ENCODE measurements around the gene CDH22. TPM values are rescaled to one million over a fixed set of nuclear protein-coding genes. Genes with fewer than 3 reads are reported as not detected.

The CDH22 gene
- total RNA-seq, 1 experiment from 2014 or later, result 6.4 TPM

GRCh38 chr20:46309945-46310344, 1.6 kb upstream of the CDH22 start:
- Histone ChIP-seq H3K9ac (ENCODE audit: low read length) (no peak overlapping the region), H3K27me3 (ENCODE audit: low read length) (no peaks in the 10 kb centered on the region), H3K79me2 (ENCODE audit: low read length) (peaks cover 20% of the 10 kb centered on the region)

GRCh38 chr20:46307999-46308257, 370 bp downstream of the CDH22 start:
- Histone ChIP-seq H4K20me1 (ENCODE audit: insufficient read depth, low read depth, low read length) (peaks cover 3% of the 10 kb centered on the region; the same call in 1 of the 2 replicates), H3K27ac (ENCODE audit: low read length) (peak overlapping the region; percentile 57), H3K9me3 (ENCODE audit: low read length) (no peaks in the 10 kb centered on the region), H3K4me2 (ENCODE audit: low read depth, low read length, poor library complexity, severe bottlenecking) (peak overlapping the region; percentile 68), H3K4me3 (ENCODE audit: low read length) (peak overlapping the region; percentile 68), H3K4me1 (ENCODE audit: low read length) (peaks cover 85% of the 10 kb centered on the region), H3K79me2 (ENCODE audit: low read length) (peaks cover 38% of the 10 kb centered on the region), H3K9ac (ENCODE audit: low read length) (peak overlapping the region; percentile 77), H3K9me2 (replicated peaks; ENCODE audit: insufficient read depth, low read length) (no peaks in the 10 kb centered on the region), H2AFZ (ENCODE audit: low read length) (no peak overlapping the region), H3K36me3 (ENCODE audit: insufficient read depth, low read length) (no peaks in the 10 kb centered on the region), H3K27me3 (ENCODE audit: low read length) (no peaks in the 10 kb centered on the region)
- no peak for DNase-seq

More at GRCh38 chr20:46309945-46310344, 1.6 kb upstream of the CDH22 start:
- H3K4me2 ChIP-seq (ENCODE audit: low read depth, low read length, poor library complexity, severe bottlenecking), result no peak overlapping the region
- no peaks in the 10 kb centered on the region for H3K36me3 ChIP-seq (ENCODE audit: insufficient read depth, low read length)
- H3K4me1 ChIP-seq (ENCODE audit: low read length), result peaks cover 85% of the 10 kb centered on the region
- H3K27ac ChIP-seq (ENCODE audit: low read length), result no peak overlapping the region
- no peaks in the 10 kb centered on the region for H3K9me2 ChIP-seq (replicated peaks; ENCODE audit: insufficient read depth, low read length)
- no peak overlapping the region for H2AFZ ChIP-seq (ENCODE audit: low read length)
- no peaks in the 10 kb centered on the region for H3K9me3 ChIP-seq (ENCODE audit: low read length)
- DNase-seq, result no peak
- H4K20me1 ChIP-seq (ENCODE audit: insufficient read depth, low read depth, low read length), result no peaks in the 10 kb centered on the region; the same call in 1 of the 2 replicates
- no peak overlapping the region for H3K4me3 ChIP-seq (ENCODE audit: low read length)

GRCh38 chr20:46307139-46307998, 929 bp downstream of the CDH22 start:
- no peaks in the 10 kb centered on the region for H3K27me3 ChIP-seq (ENCODE audit: low read length)
- peak overlapping the region; percentile 77 for H3K9ac ChIP-seq (ENCODE audit: low read length)
- no peak overlapping the region for H2AFZ ChIP-seq (ENCODE audit: low read length)

GRCh38 chr20:46306743-46307138, 1.6 kb downstream of the CDH22 start:
- no peaks in the 10 kb centered on the region for H3K27me3 ChIP-seq (ENCODE audit: low read length)
- peak overlapping the region; percentile 68 for H3K4me2 ChIP-seq (ENCODE audit: low read depth, low read length, poor library complexity, severe bottlenecking)

More at GRCh38 chr20:46307139-46307998, 929 bp downstream of the CDH22 start:
- Histone ChIP-seq H3K9me2 (replicated peaks; ENCODE audit: insufficient read depth, low read length) (no peaks in the 10 kb centered on the region), H3K4me3 (ENCODE audit: low read length) (peak overlapping the region; percentile 68), H3K9me3 (ENCODE audit: low read length) (no peaks in the 10 kb centered on the region), H3K4me1 (ENCODE audit: low read length) (peaks cover 88% of the 10 kb centered on the region), H4K20me1 (ENCODE audit: insufficient read depth, low read depth, low read length) (peaks cover 8% of the 10 kb centered on the region; the same call in 1 of the 2 replicates), H3K4me2 (ENCODE audit: low read depth, low read length, poor library complexity, severe bottlenecking) (peak overlapping the region; percentile 68), H3K27ac (ENCODE audit: low read length) (peak overlapping the region; percentile 57), H3K79me2 (ENCODE audit: low read length) (peaks cover 43% of the 10 kb centered on the region), H3K36me3 (ENCODE audit: insufficient read depth, low read length) (no peaks in the 10 kb centered on the region)
- DNase-seq, result peak; percentile 95

GRCh38 chr20:46305973-46306360, 2.3 kb downstream of the CDH22 start:
- Histone ChIP-seq H3K4me3 (ENCODE audit: low read length) (peak overlapping the region; percentile 68; the same call in 1 of the 2 replicates), H3K79me2 (ENCODE audit: low read length) (peaks cover 49% of the 10 kb centered on the region), H3K27ac (ENCODE audit: low read length) (peak overlapping the region; percentile 57)

More at GRCh38 chr20:46306743-46307138, 1.6 kb downstream of the CDH22 start:
- Histone ChIP-seq H3K79me2 (ENCODE audit: low read length) (peaks cover 49% of the 10 kb centered on the region), H3K4me3 (ENCODE audit: low read length) (peak overlapping the region; percentile 68), H4K20me1 (ENCODE audit: insufficient read depth, low read depth, low read length) (peaks cover 11% of the 10 kb centered on the region; the same call in 1 of the 2 replicates), H3K9me2 (replicated peaks; ENCODE audit: insufficient read depth, low read length) (no peaks in the 10 kb centered on the region), H3K4me1 (ENCODE audit: low read length) (peaks cover 85% of the 10 kb centered on the region), H3K36me3 (ENCODE audit: insufficient read depth, low read length) (no peaks in the 10 kb centered on the region), H3K27ac (ENCODE audit: low read length) (peak overlapping the region; percentile 57), H2AFZ (ENCODE audit: low read length) (no peak overlapping the region), H3K9ac (ENCODE audit: low read length) (peak overlapping the region; percentile 77), H3K9me3 (ENCODE audit: low read length) (no peaks in the 10 kb centered on the region)
- no peak for DNase-seq

GRCh38 chr20:46305331-46305972, 2.8 kb downstream of the CDH22 start:
- H4K20me1 ChIP-seq (ENCODE audit: insufficient read depth, low read depth, low read length), result peaks cover 11% of the 10 kb centered on the region
- peak overlapping the region; percentile 77 for H3K9ac ChIP-seq (ENCODE audit: low read length)
- DNase-seq, result no peak
- no peaks in the 10 kb centered on the region for H3K9me3 ChIP-seq (ENCODE audit: low read length)
- H2AFZ ChIP-seq (ENCODE audit: low read length), result no peak overlapping the region
- peak overlapping the region; percentile 57 for H3K27ac ChIP-seq (ENCODE audit: low read length)
- H3K36me3 ChIP-seq (ENCODE audit: insufficient read depth, low read length), result no peaks in the 10 kb centered on the region
- peak overlapping the region; percentile 68 for H3K4me2 ChIP-seq (ENCODE audit: low read depth, low read length, poor library complexity, severe bottlenecking)
- H3K4me3 ChIP-seq (ENCODE audit: low read length), result peak overlapping the region; percentile 68; the same call in 1 of the 2 replicates
- H3K79me2 ChIP-seq (ENCODE audit: low read length), result peaks cover 53% of the 10 kb centered on the region
- H3K9me2 ChIP-seq (replicated peaks; ENCODE audit: insufficient read depth, low read length), result no peaks in the 10 kb centered on the region
- no peaks in the 10 kb centered on the region for H3K27me3 ChIP-seq (ENCODE audit: low read length)
- H3K4me1 ChIP-seq (ENCODE audit: low read length), result peaks cover 72% of the 10 kb centered on the region

More at GRCh38 chr20:46305973-46306360, 2.3 kb downstream of the CDH22 start:
- DNase-seq, result no peak
- Histone ChIP-seq H3K9ac (ENCODE audit: low read length) (peak overlapping the region; percentile 77), H4K20me1 (ENCODE audit: insufficient read depth, low read depth, low read length) (peaks cover 11% of the 10 kb centered on the region; the same call in 1 of the 2 replicates), H3K9me3 (ENCODE audit: low read length) (no peaks in the 10 kb centered on the region), H3K36me3 (ENCODE audit: insufficient read depth, low read length) (no peaks in the 10 kb centered on the region), H3K4me1 (ENCODE audit: low read length) (peaks cover 77% of the 10 kb centered on the region), H3K27me3 (ENCODE audit: low read length) (no peaks in the 10 kb centered on the region), H3K9me2 (replicated peaks; ENCODE audit: insufficient read depth, low read length) (no peaks in the 10 kb centered on the region), H2AFZ (ENCODE audit: low read length) (no peak overlapping the region), H3K4me2 (ENCODE audit: low read depth, low read length, poor library complexity, severe bottlenecking) (peak overlapping the region; percentile 68)

- no peaks in the 10 kb centered on the region for H3K9me3 ChIP-seq (ENCODE audit: low read length)
- no peak overlapping the region for H3K4me3 ChIP-seq (ENCODE audit: low read length)
- no peaks in the 10 kb centered on the region for H3K36me3 ChIP-seq (ENCODE audit: insufficient read depth, low read length)
- no peaks in the 10 kb centered on the region for H3K9me2 ChIP-seq (replicated peaks; ENCODE audit: insufficient read depth, low read length)
- H3K27me3 ChIP-seq (ENCODE audit: low read length), result no peaks in the 10 kb centered on the region
- peak overlapping the region; percentile 57; the same call in 1 of the 2 replicates for H3K27ac ChIP-seq (ENCODE audit: low read length)
- no peak overlapping the region for H2AFZ ChIP-seq (ENCODE audit: low read length)
- peaks cover 59% of the 10 kb centered on the region for H3K79me2 ChIP-seq (ENCODE audit: low read length)
- no peak for DNase-seq
- H4K20me1 ChIP-seq (ENCODE audit: insufficient read depth, low read depth, low read length), result peaks cover 16% of the 10 kb centered on the region
- H3K9ac ChIP-seq (ENCODE audit: low read length), result peak overlapping the region; percentile 77; the same call in 1 of the 2 replicates
- peaks cover 66% of the 10 kb centered on the region for H3K4me1 ChIP-seq (ENCODE audit: low read length)
- H3K4me2 ChIP-seq (ENCODE audit: low read depth, low read length, poor library complexity, severe bottlenecking), result no peak overlapping the region
Observed at GRCh38 chr20:46304852-46305251, 3.4 kb downstream of the CDH22 start.

GRCh38 chr20:46304361-46304760, 3.9 kb downstream of the CDH22 start:
- peaks cover 61% of the 10 kb centered on the region for H3K4me1 ChIP-seq (ENCODE audit: low read length)
- H3K9ac ChIP-seq (ENCODE audit: low read length), result no peak overlapping the region
- no peaks in the 10 kb centered on the region for H3K36me3 ChIP-seq (ENCODE audit: insufficient read depth, low read length)
- no peaks in the 10 kb centered on the region for H3K27me3 ChIP-seq (ENCODE audit: low read length)
- DNase-seq, result no peak
- H2AFZ ChIP-seq (ENCODE audit: low read length), result no peak overlapping the region
- H3K79me2 ChIP-seq (ENCODE audit: low read length), result peaks cover 60% of the 10 kb centered on the region
- peaks cover 16% of the 10 kb centered on the region for H4K20me1 ChIP-seq (ENCODE audit: insufficient read depth, low read depth, low read length)
- no peaks in the 10 kb centered on the region for H3K9me3 ChIP-seq (ENCODE audit: low read length)
- H3K27ac ChIP-seq (ENCODE audit: low read length), result peak overlapping the region; percentile 57; the same call in 1 of the 2 replicates
- no peak overlapping the region for H3K4me3 ChIP-seq (ENCODE audit: low read length)
- H3K4me2 ChIP-seq (ENCODE audit: low read depth, low read length, poor library complexity, severe bottlenecking), result no peak overlapping the region
- no peaks in the 10 kb centered on the region for H3K9me2 ChIP-seq (replicated peaks; ENCODE audit: insufficient read depth, low read length)

Measured in Karpas-422 (cell line).